GM12892 (cell line): Measurements from ENCODE around the gene COL7A1.

Experiments used
- DNase-seq: peaks from one replicate; pipeline ENCODE4 v3.0.0; 2011; ENCODE audit not compliant: insufficient read length
- FAIRE-seq: peaks from 2 replicates; lab custom pipeline; 2011; peaks lifted over from hg19 to GRCh38; lab: Jason Lieb, UNC
- POLR2A ChIP-seq: IDR thresholded peaks from 2 replicates; pipeline ENCODE4 v1.6.1; 2011; ENCODE audit warnings: low read depth, low read length, control low read depth
- POLR2AphosphoS5 ChIP-seq: IDR thresholded peaks from 2 replicates; pipeline ENCODE4 v1.6.1; 2011; ENCODE audit warnings: low read depth, low read length, control low read depth
- TAF1 ChIP-seq: IDR thresholded peaks from 2 replicates; pipeline ENCODE4 v1.6.1; 2011; ENCODE audit warnings: low read depth, mild to moderate bottlenecking, control low read depth, low read length, borderline replicate concordance

The COL7A1 gene

GRCh38 chr3:48597408-48597800, 2.3 kb upstream of the COL7A1 start:
- FAIRE-seq (no peak), DNase-seq (no peak)
- no peak for TF ChIP-seq POLR2A
- no peak for TF ChIP-seq POLR2AphosphoS5
- TF ChIP-seq TAF1: no peak

GRCh38 chr3:48596676-48597407, 1.7 kb upstream of the COL7A1 start:
- TF ChIP-seq TAF1 (no peak), POLR2AphosphoS5 (no peak), POLR2A (no peak)
- DNase-seq (no peak), FAIRE-seq (no peak)

GRCh38 chr3:48596157-48596556, 1.0 kb upstream of the COL7A1 start:
- no peak for DNase-seq
- TF ChIP-seq POLR2AphosphoS5: no peak
- TF ChIP-seq POLR2A: no peak
- TF ChIP-seq TAF1: no peak
- FAIRE-seq: no peak

GRCh38 chr3:48595526-48596121, 495 bp upstream of the COL7A1 start:
- DNase-seq: no peak
- no peak for FAIRE-seq
- TF ChIP-seq POLR2AphosphoS5: no peak

- no peak for TF ChIP-seq TAF1
- no peak for TF ChIP-seq POLR2AphosphoS5
- no peak for TF ChIP-seq POLR2A
- FAIRE-seq: no peak
- DNase-seq: no peak
Observed at GRCh38 chr3:48594417-48595049, 596 bp downstream of the COL7A1 start.

GRCh38 chr3:48593337-48593736, 1.8 kb downstream of the COL7A1 start:
- DNase-seq: no peak
- TF ChIP-seq POLR2AphosphoS5 (no peak), TAF1 (no peak), POLR2A (no peak)
- no peak for FAIRE-seq

GRCh38 chr3:48592519-48593087, 2.5 kb downstream of the COL7A1 start:
- FAIRE-seq: no peak
- TF ChIP-seq POLR2AphosphoS5: no peak
- no peak for TF ChIP-seq POLR2A
- no peak for TF ChIP-seq TAF1
- no peak for DNase-seq

- DNase-seq (no peak), FAIRE-seq (no peak)
- TF ChIP-seq TAF1: no peak
Observed at GRCh38 chr3:48591886-48592518, 3.1 kb downstream of the COL7A1 start.

GRCh38 chr3:48591436-48591835, 3.7 kb downstream of the COL7A1 start:
- no peak for FAIRE-seq
- DNase-seq: no peak
- TF ChIP-seq POLR2A (no peak), TAF1 (no peak), POLR2AphosphoS5 (no peak)

- FAIRE-seq (no peak), DNase-seq (no peak)
- no peak for TF ChIP-seq POLR2AphosphoS5
- TF ChIP-seq POLR2A: no peak
- no peak for TF ChIP-seq TAF1
Observed at GRCh38 chr3:48588230-48588629, 6.9 kb downstream of the COL7A1 start.

GRCh38 chr3:48587686-48588085, 7.4 kb downstream of the COL7A1 start:
- FAIRE-seq: no peak
- TF ChIP-seq POLR2AphosphoS5: no peak
- no peak for TF ChIP-seq TAF1
- TF ChIP-seq POLR2A: no peak
- no peak for DNase-seq
